Motor neuron (in vitro differentiated cells): ENCODE results near the gene CLEC2A. TPM values are rescaled to one million over a fixed set of nuclear protein-coding genes. Genes with fewer than 3 reads are reported as not detected.
"Not testable (repeated sequence)": the region's sequence is repeated elsewhere in the genome, so short reads cannot be mapped to it uniquely, and the experiment has no call there.

Source experiments
- ATAC-seq, 8 experiments: fragments of 200-7000 bp; cut with Tn5 transposase; replicated peaks in 6 of 8; 2 replicates each; pipeline ENCODE4 v1.8.0; 2021; ENCODE audit warnings: mild to moderate bottlenecking in 8 of 8, moderate library complexity in 8 of 8
- H3K27ac ChIP-seq, 2 donors: fragments of 250-450 bp; sonication (Bioruptor Pico); 2 replicates each; pipeline ENCODE4 v1.9.0; 2021; ENCODE audit warnings: antibody characterized with exemption in 2 of 2, mild to moderate bottlenecking in 2 of 2, moderate library complexity in 1 of 2
- H3K4me1 ChIP-seq, 2 donors: fragments of 250-450 bp; sonication (Bioruptor Pico); replicated peaks in 1 of 2; 2 replicates each; pipeline ENCODE4 v1.6.1; 2021; ENCODE audit warnings: antibody characterized with exemption in 2 of 2, mild to moderate bottlenecking in 2 of 2, moderate library complexity in 1 of 2
- H3K4me3 ChIP-seq, 5 donors: fragments of 250-450 bp; sonication (Bioruptor Pico); 2 replicates each; pipeline ENCODE4 v1.9.0; 2021; ENCODE audit warnings: antibody characterized with exemption in 5 of 5, mild to moderate bottlenecking in 5 of 5, moderate library complexity in 4 of 5
- WGBS, 10 experiments: fragments of 450-650 bp; shearing (Covaris generic); methylation state at CpG; one replicate each; pipeline ENCODE4 v1.0.0; 2022; 5-methylcytosine and 5-hydroxymethylcytosine counted together
- in situ Hi-C, 9 experiments: fragments of 400-800 bp; cut with MboI; loops; one replicate each; pipeline ENCODE4 v1.15.0; 2021; ENCODE audit warnings: low sequenced_read_pairs in 9 of 9, low pct_unique_long_range_greater_than_20kb in 2 of 9; ENCODE audit not compliant: unreplicated experiment in 9 of 9
- total RNA-seq, 8 experiments: library from RNA; unstranded; fragments of 300-600 nt; gene quantifications; 2 replicates each; pipeline versions ENCODE4 v1.2.3 to v1.2.4, GENCODE V29; 2022

Gene CLEC2A
- total RNA-seq, 8 experiments from 2014 or later, result 0.38 to 36.7 (median 0.85) TPM; not detected in 5

DNA sequence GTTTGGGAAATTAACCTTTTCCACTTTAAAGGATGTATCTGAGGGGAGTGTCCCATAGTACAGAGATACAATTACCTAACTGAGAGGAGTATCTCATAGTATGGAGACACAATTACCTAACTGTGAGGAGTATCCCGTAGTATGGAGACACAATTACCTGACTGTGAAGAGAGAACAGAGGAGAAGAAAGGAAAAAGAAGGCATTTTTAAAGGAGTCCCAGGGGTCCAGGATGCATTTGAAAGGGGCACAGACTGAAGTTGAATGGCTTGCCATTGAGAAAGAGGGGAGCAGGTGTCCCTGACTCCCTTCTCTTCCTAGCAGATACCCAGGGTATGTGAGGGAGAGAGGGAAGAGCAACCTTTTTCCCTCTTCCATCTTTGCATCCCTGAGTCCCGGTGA is 33.0 kb downstream of the CLEC2A start:
- Histone ChIP-seq H3K27ac (no peak overlapping the region), H3K4me3 (no peak overlapping the region), H3K4me1 (no peaks in the 10 kb centered on the region)
- no peak for ATAC-seq
- in situ Hi-C loops, result no loop called here
- WGBS, 10 experiments, result 40 to 100% (median 88%) methylated on average over 1 to 2 of the region's 2 CpGs; no CpG with 5 or more reads in 3 of the 10 experiments

GRCh38 chr12:9897535-9897934 is 34.6 kb downstream of the CLEC2A start:
- 17 to 87% (median 63%) methylated on average over 1 to 6 of the region's 6 CpGs; no CpG with 5 or more reads in 2 of the 10 experiments for WGBS, 10 experiments
- in situ Hi-C loops, result no loop called here
- Histone ChIP-seq H3K4me3 (no peak overlapping the region), H3K27ac (no peak overlapping the region), H3K4me1 (no peaks in the 10 kb centered on the region)
- ATAC-seq, result peak in 1 of 8 experiments; percentile 51

DNA sequence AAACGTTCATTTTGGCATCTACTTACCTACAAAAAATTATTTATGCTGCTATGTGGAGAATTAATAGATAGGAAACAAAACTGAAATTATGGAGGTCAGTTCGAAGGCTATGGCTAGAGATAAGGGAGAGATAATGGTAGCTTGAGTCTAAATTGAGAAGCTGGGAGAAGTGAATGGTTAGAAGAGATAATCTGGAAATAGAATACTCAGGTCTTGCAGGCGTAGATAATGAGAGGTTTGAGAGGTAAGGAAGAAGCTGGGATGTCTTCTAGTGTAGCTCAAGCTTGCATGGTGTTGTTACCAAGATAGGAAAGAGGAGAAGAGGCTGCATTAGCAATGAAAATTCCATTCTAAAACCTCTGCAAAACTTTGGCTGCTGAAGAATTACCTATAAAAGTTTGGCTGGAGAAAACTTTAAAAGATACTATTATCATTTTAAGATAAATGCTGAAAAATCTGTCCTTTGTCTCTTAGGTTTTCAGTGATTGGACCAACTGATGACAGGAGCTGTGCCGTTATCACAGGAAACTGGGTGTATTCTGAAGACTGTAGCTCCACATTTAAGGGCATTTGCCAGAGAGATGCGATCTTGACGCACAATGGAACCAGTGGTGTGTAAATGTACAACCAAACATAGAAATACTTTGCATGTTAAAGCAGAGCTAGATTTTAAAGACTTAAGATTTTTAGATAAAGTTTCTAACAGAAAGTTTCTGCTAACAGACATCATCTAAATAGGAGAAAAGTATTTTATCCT is 36.8 kb downstream of the CLEC2A start:
- in situ Hi-C loops, result no loop called here
- no peak overlapping the region for H3K4me3 ChIP-seq

GRCh38 chr12:9888665-9889273 is 43.4 kb downstream of the CLEC2A start:
- Histone ChIP-seq H3K4me1 (no peaks in the 10 kb centered on the region), H3K27ac (no peak overlapping the region), H3K4me3 (no peak overlapping the region)
- in situ Hi-C loops, result no loop called here
- WGBS, 10 experiments, result 10 to 100% (median 63%) methylated on average over 1 to 4 of the region's 4 CpGs
- ATAC-seq, result no peak

More for the DNA sequence above, 36.8 kb downstream of the CLEC2A start:
- ATAC-seq, result no peak
- H3K4me1 ChIP-seq, result no peaks in the 10 kb centered on the region
- 46 to 97% (median 72%) methylated on average over 1 to 6 of the region's 6 CpGs for WGBS, 10 experiments
- H3K27ac ChIP-seq, result no peak overlapping the region

DNA sequence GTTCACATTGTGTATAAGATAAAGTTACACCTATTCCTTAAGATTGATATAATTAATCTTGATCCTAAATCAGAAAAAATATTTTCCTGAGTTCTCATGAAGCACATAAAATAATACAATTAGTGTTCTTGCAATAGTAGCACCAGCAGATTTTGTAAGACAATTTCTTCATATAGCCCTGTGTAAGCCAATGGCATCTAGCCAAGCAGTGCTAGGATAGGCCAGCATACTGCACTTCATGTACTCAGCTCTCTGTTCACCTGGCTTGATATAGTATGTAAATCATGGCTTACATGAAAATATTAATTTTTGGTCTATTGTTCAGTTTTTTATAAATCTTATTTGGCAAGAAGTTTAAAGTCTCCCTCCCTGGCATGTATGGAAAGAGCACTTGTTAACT is 49.0 kb downstream of the CLEC2A start:
- ATAC-seq, result no peak
- Histone ChIP-seq H3K27ac (no peak overlapping the region), H3K4me3 (no peak overlapping the region), H3K4me1 (peaks cover 0 to 3% of the 10 kb centered on the region in 2 donors)
- in situ Hi-C loops, result no loop called here

DNA sequence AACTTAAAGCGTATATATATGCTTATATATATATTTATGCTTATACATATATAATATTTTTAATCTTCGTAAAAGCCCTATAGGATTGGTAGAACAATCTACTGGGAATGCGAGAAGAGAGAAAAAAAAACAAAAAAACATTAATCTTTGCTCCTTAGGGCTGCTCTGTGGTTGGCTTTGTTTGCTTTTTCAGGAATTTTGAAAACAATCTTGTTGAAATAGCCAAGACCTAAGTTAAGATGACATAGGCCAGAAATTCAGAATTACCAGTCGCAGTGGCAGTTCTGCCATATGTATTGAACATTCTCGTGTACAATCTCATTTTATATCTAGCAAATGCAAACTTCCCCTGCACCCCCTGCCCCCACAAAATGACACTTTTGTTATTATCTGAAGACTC is 50.2 kb downstream of the CLEC2A start:
- Histone ChIP-seq H3K27ac (no peak overlapping the region), H3K4me3 (no peak overlapping the region), H3K4me1 (peaks cover 0 to 3% of the 10 kb centered on the region in 2 donors)
- no peak for ATAC-seq
- 88 to 100% (median 92%) methylated on average over 1 to 5 of the region's 5 CpGs for WGBS, 10 experiments
- in situ Hi-C loops, result no loop called here

- no peak for ATAC-seq
- Histone ChIP-seq H3K4me3 (no peak within 1 kb of the TSS), H3K27ac (no peak within 1 kb of the TSS), H3K4me1 (peaks cover 0 to 3% of the 10 kb centered on the region in 2 donors)
- in situ Hi-C loops, result no loop called here
- 58 to 100% (median 93%) methylated on average over 1 to 3 of the region's 3 CpGs for WGBS, 10 experiments
These were observed 50.9 kb downstream of the CLEC2A start, which contains the start of gene KLRF2 for GRCh38 chr12:9881246-9881645. KLRF2 (plus strand) TSS chr12:9881489; CDS start chr12:9881596, 107 bp downstream.

- ATAC-seq, result peak in 3 of 8 experiments; percentile 9 to 61 (median 40)
- WGBS, 10 experiments, result 41 to 87% (median 67%) methylated on average over 3 to 4 of the region's 4 CpGs; no CpG with 5 or more reads in 2 of the 10 experiments
- H3K4me3 ChIP-seq, result no peak overlapping the region
- no peak overlapping the region for H3K27ac ChIP-seq
- in situ Hi-C loops, result no loop called here
- H3K4me1 ChIP-seq, result peaks cover 0 to 3% of the 10 kb centered on the region in 2 donors
These were observed 51.6 kb downstream of the CLEC2A start for GRCh38 chr12:9880532-9881078.

DNA sequence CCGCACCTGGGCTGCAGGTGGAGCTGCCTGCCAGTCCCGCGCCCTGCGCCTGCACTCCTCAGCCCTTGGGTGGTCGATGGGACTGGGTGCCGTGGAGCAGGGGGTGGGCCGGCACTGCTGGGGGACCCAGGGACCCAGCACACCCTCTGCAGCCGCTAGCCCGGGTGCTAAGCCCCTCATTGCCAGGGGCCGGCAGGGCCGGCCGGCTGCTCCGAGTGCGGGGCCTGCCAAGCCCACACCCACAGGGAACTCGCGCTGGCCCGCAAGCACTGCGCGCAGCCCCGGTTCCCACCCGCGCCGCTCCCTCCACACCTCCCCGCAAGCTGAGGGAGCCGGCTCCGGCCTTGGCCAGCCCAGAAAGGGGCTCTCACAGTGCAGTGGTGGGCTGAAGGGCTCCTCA is 56.0 kb downstream of the CLEC2A start:
- H3K27ac ChIP-seq, ATAC-seq, H3K4me3 ChIP-seq, in situ Hi-C loops, H3K4me1 ChIP-seq: not testable (repeated sequence)
- 100% methylated on average over 2 of the region's 26 CpGs; no CpG with 5 or more reads in 9 of the 10 experiments for WGBS, 10 experiments

- 60 to 100% (median 91%) methylated on average over 1 to 10 of the region's 11 CpGs; no CpG with 5 or more reads in 2 of the 10 experiments for WGBS, 10 experiments
- in situ Hi-C loops, result no loop called here
- no peak overlapping the region for H3K27ac ChIP-seq
- no peak for ATAC-seq
- no peak overlapping the region for H3K4me3 ChIP-seq
- H3K4me1 ChIP-seq, result peaks cover 0 to 2% of the 10 kb centered on the region in 2 donors
These were observed 59.4 kb downstream of the CLEC2A start for GRCh38 chr12:9872742-9873141.

GRCh38 chr12:9872162-9872561 is 60.0 kb downstream of the CLEC2A start:
- no peak for ATAC-seq
- WGBS, 10 experiments, result 58 to 100% (median 86%) methylated on average over 1 to 3 of the region's 3 CpGs; no CpG with 5 or more reads in 1 of the 10 experiments
- in situ Hi-C loops, result no loop called here

DNA sequence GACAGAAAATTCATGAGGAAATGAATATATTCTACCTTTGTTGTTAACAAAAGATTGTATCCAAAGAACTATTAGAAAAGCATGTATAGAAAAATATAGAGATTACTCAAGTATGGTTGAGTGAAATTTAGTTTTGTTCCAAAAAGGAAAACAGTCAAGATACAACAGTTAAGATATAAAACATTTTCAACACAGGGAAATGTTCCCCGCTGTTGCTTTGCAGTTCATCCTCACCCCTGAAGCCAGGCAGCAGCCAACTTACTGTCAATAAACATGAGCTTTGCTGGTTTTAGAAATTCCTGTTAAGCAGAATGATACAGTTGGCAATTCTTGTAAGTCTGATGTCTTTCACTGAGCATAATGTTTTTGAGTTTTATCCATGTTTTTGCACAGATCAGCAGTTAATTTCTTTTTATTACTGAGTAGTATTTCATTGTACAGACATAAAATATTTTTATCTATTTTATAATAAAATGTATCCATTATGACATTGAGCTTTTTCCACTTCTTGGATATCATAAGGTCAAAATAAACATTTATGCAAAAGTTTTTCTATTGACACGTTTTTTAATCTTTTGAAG is 61.8 kb downstream of the CLEC2A start:
- Histone ChIP-seq H3K4me1 (peaks cover 0 to 2% of the 10 kb centered on the region in 2 donors), H3K4me3 (no peak overlapping the region), H3K27ac (no peak overlapping the region)
- in situ Hi-C loops, result no loop called here
- peak in 1 of 8 experiments; percentile 25 for ATAC-seq
- WGBS, 10 experiments, result 23 to 100% (median 82%) methylated on average over 1 to 2 of the region's 2 CpGs

More at GRCh38 chr12:9872162-9872561, 60.0 kb downstream of the CLEC2A start:
- peaks cover 0 to 2% of the 10 kb centered on the region in 2 donors for H3K4me1 ChIP-seq
- no peak overlapping the region for H3K4me3 ChIP-seq
- H3K27ac ChIP-seq, result no peak overlapping the region
